Stimulated activated CD4-positive, alpha-beta T cell treated with anti-CD3 and anti-CD28 coated beads, Interleukin-4, amount 100 ng/mL, for 1 hour (primary cell): ENCODE results near the gene KLF6.
A peak's percentile ranks its signal among the peaks of the same experiment; 100 is the strongest.

Source experiments
- DNase-seq: peaks from one replicate; pipeline ENCODE4 v3.0.0-alpha.2; 2020

Gene KLF6

DNA sequence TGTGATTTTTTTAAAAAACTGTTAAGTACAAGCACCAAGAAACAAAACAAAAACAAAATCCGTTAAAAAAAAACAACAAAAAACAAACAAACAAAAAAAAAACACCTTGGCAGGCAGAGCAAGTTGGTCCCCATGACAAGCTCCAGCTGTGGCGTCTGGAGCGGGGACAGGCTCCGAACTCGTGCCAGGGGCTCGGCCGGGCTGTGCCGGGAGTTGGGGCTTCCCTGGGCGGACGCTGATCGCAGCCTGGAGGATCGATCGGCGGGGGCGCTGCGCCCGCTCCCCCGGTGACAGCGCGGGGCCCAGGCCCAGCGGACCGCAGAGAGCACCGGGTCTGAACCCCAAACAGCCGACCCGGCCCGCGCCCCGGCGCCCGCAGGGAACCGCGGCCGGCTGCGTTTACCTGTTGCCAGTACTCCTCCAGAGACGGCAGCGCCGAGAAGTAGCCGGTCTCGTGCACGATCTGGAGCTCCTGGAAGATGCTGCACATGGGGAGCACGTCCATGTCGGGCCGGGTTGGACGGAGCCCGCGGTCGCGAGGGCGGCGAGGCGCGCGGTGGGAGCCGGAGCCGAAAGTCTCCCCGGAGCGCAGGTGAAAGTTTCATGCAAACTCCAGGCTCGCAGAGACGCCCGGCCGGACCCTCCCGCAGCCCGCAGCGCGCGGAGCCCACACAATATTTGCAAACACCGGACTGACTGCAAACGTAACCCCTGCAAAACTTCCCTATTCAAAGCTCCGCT is at the start of gene KLF6:
Gene KLF6, minus strand, starts transcription at position 700 of the 741 bp plus-strand sequence. Its CDS starts 195 bp downstream, at position 505.
- DNase-seq: peak; percentile 51

DNA sequence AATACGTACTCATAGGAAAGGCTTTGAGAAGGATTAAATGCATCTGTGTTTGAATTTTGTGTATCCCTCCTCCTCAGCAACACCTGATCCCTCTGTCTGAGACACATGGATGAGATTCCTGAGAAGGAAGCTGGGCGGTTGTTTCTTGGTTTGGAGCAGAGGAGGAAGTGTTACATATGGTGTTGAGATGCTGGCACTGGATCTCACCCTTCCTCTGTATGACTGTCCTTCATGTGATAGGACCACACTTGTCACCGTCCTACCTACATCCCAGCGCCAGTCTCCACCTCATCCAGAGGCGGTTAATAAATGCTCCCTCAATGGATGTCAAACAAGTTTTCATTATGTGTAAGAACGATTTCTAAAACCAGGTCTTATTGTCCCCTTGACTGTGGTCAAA is 49.4 kb upstream of the KLF6 start:
- DNase-seq: no peak

DNA sequence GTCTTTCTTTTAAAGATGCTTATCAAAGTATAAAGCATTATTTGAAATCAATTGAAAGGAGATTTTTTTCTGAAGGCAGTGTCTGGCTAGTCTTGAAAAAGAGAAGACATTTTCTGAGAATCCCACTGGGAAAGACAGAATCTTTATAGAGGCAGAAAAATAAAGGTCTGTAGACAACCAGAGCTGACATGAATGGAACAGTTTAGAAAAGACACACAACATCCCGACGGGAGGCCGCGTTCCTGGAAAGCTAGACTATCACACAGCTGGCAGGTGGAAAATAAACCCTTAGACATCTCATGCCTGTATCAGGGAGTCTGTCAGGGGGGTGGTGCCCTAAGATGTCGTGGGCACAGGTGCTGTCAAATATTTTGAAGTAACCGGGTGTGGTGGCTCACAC is 48.0 kb upstream of the KLF6 start:
- DNase-seq: no peak

DNA sequence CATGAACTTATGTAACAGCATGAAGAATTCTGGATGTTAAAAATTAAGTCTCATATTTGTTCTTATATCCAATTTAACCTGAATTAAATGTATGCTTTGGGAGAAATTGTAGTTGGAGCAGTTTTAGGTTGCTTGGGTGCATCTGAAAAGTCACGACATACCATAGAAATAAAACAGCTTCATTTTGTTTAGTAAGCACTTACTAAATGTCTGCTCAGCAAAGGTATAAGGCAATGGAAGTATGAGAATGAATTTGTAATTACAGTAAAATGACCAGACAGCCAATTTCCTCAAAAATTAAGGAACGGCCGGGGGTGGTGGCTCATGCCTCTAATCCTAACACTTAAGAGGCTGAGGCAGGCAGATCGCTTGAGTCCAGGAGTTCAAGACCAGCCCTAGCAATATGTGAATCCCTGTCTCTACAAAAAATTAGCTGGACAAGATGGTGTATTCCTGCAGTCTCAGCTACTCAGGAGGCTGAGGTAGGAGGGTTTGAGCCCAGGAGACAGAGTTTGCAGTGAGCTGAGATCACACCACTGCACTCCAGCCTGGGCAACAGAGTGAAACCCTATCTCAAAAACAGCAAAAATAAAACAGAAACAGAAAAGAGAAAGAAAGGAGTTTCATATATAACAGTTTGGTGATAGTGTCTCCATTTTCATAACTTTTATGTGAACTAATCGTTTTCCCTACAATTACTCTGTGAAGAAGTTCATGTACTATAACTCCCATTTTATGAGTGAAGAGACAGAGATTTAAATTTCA is 47.2 kb upstream of the KLF6 start:
- no peak for DNase-seq

DNA sequence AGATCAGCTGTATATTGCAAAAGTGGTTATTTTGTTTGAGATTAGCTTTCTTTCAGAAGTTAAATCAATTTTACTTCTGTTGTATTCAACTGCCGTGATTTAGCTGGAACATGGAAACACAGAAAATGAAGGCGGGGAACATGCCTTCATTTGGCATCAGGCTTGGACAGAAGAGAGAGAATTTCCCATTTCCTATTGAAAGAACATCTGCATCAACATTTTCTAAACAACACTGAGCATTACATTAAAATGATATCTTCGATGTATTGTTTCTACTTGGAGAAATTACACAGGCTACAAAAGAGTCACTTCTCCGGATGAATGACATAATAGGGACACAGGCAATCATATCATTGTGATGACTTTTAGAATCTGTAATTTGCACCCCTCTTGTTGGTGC is 46.6 kb upstream of the KLF6 start:
- DNase-seq: no peak

DNA sequence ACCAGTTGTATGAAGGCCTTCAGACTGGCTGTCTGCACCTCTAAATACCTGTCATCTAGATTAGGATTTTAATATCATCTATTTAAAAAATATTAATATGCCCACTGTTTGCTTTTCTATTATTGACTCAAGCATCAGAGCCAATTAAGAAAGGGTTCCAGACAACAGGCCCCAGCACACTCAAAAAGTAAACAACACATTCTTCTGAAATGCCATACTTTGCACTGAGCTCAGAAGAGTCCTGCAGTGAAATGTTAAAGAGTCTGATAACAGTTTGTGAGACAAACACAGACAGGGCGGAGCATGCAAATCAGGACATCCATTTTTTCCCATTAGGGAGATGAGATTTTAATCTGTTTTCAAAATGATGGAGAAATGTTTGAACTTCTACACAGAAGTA is 45.9 kb upstream of the KLF6 start:
- DNase-seq: no peak

DNA sequence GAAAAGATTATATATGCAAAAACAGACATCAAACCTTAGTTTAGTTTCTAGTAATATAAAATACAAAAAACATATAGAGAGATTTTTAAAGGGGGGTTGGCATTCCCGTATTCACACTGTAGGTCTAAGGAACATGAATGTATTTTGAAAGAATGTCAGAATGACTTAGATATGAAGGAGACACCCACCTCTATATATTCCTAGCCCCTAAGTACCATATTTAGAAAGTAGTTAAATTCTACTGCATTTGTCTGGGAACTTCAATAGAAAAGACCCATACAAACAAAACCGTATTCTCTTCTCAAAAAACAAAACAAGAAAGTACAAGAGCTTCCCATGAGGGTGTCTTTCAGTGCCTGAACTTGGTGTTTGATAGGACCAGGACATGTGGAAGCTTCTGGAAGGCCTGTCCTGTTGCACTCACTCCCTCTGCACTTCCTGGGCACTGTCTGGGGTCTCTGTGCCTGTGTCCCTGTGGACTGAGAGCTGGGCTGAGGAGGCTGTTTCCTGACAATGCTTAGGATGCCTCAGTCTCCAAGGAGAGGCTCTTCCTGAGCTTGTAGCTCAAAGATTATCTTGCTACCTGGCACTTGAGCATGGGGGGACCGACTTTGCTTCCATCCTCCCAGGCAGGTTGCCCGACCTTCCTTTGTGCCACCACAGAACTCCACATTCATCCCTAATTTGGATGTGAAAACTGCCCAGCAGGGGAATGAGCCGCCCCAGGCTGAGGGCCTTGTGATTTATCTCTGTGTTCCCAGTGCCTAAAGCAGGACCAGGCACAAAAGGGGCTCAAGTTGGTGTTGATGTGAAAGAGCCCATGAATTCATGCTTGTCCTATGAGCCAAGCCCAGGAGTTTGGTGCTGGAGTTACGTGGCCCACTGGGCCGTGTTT is 44.4 kb upstream of the KLF6 start:
- no peak for DNase-seq

DNA sequence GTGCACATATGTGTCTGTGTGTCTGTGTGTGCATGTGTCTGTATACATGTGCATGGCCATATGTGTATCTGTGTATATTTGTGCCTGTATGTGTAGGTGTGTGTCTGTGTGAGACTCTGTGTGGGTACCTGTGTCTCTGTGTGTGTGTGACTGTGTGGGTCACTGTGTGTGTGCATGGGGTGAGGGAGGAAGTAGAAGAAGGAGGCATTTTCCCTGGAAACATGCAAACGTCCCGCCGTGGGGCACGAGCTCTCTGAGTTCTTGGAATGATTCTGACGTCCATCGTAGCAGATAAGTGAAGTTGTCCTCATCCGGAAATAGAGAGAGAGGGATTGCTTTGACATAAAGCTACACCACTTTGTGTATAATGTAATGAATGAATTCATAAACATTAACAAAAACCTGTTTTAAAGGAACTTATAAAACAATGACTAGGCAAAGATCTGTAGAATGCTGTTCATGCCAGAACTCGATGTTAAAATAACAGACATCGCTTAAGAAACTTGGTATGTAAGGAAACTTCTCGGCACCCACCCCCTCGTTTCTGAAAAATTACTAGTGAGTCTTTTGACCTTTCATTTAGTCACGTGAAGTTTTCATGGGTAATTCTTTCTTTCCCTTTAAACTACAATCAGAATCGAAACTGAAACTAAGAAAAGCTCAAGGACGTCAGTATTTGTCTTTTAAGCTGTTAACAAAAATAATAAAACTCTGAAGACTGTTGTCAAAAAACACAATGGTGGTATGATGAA is 43.6 kb upstream of the KLF6 start:
- DNase-seq: peak; percentile 46

DNA sequence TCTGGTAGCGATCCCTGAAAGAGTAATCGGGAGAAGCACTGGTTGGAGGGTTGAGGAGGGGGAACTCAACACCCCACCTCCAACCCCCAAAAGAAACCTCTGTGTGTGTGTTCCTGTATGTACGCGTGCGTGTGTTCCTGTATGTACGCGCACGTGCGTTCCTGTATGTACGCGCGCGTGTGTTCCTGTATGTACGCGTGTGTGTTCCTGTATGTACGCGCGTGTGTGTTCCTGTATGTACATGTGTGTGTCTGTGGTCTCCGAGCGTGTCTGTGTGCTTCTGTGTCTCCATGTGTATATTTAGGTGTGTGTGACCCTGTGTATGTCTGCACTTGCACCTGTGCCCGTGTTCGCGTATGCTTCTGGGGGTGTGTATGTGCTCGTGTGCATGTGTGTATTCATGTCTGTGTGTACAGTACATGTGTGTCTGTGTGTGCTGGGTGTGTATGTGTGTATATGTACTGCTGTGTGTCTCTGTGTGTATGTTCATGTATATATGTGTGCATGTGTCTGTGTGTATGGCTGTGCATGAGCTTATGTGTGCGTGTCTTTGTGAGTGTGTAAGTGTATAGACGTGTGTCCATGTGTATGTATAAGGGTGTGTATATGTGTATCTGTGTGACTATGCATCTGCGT is 42.9 kb upstream of the KLF6 start:
- DNase-seq: no peak

DNA sequence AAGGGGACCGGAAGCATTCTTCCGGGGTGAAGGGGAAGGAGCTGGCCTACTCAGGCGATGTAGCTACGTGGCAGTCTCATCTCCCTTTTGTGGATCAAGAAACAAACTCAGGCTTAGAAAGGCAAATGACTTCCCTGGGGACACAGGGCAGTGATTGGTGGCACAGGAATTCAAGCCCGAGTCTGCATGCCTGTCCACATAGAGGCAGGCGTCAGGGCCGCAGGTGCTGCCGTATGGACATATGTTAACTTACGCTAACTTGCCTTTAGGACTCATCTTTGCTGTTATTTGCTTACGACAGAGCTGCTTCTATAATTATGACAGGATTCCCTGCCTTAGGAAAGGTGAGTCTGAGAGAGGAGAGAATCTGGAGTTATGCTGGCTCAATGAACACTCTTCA is 42.3 kb upstream of the KLF6 start:
- DNase-seq: no peak

DNA sequence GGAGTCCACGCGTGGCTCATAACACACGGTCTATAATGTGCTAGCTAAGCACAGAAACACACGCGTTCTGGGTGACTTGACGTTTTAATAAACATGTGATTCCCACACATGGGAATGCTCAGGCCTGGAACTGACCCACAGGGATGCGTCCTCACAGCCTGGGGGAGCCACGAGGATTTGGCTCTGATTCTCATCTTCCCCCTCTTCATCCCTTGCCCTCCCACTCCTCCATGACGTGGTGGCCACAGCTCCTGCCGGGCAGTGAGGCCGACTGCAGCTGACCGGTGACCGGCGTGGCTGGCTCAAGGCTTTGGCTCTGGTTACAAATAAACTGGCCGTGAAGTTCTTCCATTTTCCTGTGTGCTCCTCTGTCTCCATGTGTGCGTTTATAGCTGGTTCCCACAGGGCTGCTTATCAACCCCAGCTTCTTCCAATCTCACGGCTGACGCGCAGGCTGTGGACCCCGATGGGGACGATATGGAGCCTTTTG is 40.9 kb upstream of the KLF6 start:
- no peak for DNase-seq

DNA sequence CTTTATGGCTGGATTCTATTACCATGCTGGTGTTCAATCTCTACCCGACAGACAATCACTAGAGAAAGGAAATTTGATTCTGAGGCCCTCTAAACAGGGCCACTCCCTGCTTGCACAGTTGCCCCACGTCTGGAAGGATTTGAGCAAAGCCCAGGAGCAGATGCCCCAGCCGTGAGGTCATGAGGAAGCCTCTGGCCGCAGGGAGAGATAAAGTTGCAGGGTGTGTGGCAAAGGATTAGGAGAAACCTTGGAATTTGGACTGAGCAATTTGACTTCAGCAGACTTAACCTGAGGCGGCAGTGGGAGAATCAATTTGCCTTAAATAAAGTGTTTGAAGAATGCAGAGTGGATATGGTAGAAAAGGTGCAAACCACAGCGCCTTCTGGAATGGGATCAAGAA is 40.2 kb upstream of the KLF6 start:
- DNase-seq: no peak

DNA sequence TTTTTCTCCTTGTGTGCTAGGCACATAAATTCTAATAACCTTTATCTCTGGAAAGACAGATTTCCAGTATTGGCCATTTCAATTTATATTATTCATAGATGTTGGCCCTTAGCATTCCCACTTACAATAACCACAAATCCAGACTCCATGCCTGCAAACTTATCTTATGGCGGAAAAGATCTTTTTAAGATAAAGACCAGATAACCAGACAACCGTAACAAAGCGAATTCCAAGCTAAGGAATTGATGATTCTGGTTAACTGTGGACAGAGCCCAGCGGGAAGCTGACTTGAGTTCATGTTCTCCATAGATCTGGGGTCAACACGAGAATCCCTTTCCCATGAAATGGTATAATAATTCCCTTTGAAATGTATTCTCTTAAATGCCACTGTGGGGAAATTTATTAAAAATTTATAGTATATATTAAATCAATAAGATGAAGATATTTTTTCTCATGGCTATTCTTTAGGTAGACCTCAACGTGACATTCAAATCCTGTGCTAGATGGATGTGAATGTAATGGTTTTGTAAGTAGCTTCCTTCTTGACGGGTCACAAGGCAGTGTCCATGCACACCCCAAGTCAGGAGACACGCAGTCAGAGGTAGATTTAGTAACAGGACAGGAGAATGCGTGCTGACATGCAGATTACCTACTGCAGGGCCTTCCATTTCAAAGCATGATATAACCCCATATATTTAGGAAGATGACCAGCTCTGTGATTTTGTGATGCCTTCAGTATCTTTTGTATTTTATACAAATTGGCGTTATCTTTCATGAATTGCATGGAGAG is 37.7 kb upstream of the KLF6 start:
- DNase-seq: no peak

DNA sequence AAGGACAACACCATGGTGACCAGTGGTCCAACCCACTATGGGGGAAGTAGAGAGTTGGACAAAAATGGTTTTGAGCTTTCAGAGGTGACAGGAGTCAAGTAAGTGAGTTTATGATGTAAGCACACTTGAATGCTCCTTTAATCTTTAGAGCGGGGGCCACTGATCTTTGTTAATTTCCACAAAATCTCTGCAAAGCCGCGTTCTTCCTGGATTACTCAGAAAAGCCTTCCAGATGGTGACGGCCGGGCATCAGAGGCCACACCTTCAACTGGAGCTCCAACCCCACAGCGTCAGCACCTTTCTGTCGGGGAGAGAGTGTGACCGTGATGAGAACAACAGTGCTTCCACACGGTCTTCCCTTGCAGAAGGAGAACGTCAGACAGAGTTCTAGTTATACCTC is 35.2 kb upstream of the KLF6 start:
- DNase-seq: no peak

DNA sequence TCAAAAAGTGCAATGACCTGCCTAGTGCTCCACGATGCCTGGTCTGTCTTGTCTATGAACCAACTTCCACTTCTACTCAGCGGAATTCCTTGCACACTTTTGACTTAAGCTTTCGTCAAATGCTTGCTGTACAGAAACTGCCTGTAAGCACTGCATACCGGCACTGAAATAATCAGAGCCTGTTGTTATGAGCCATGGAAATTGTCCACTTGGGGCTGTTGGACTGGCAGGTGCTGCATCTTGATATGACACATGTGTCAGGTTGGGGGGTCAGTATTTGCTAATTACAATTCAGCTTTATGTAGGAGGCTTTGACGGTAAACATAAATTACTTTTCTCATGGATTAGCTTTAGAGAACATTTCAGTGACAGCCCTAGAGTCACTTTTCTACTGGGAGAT is 32.0 kb upstream of the KLF6 start:
- DNase-seq: no peak

DNA sequence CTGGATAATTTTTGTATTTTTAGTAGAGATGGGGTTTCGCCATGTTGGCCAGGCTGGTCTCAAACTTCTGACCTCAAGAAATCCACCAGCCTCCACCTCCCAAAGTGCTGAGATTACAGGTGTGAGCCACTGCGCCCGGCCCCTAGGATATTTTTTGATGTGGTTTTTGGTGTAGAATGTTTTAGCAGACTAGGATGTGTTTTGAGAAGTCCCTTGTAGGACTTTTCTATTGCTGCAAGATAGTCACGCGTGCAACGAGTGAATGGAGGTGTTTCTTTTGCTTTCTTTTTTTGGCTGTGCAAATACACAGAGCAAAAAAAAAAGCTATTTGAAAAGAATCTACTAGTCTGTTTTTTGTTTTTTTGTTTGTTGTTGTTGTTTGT is 29.8 kb upstream of the KLF6 start:
- no peak for DNase-seq

DNA sequence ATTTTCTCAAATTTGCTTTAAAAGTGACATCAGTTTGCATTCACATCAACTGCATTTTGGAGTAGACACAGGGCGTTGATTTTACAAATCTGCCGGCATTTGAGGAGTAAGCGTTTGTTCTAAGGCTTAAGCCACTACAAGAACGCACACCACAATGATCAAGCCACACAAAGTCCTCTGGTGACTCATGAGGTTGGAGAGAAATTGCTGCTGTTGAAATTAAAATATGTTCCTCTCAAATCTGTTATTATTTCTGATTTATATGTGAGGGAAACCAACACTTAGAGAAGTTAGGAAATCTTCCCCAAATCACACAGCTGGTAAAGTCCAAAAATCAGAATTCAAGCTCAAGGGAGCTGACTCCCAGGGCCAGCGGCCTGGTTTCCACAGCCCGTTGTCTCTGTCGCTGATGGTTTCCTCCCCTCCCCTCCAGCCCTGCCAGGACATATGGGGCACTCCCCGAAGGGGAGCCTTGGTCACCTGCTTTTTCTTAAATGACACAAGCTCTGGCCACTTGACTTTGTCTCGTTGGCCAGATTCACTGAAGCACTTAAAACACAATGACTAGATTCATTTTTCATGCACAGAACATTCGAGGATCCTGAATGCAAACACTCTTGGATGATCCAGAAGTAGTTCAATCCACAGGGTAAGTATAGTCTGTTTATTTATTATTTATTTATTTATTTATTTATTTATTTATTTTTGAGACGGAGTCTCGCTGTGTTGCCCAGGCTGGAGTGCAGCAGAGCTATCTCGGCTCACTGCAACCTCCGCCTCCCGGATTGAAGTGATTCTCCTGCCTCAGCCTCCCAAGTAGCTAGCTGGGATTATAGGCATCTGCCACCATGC is 29.2 kb upstream of the KLF6 start:
- DNase-seq: no peak

DNA sequence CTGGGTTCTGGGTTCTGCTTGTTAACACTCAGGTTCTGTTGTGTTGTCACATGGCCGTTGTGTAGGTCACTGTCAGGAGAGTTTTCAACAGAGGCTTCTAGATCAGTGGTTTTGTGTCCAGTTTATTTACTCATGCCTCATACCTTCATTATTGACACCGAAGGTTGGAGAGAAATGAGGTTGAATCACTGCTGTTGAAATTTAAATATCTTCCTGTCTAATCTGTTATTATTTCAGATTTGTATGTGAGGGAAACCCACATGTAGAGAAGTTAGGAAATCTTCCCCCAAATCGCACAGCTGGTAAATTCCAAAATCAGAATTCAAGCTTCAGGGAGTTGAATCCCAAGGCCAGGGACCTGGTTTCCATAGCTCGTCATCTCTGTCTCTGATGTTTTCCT is 28.3 kb upstream of the KLF6 start:
- no peak for DNase-seq

DNA sequence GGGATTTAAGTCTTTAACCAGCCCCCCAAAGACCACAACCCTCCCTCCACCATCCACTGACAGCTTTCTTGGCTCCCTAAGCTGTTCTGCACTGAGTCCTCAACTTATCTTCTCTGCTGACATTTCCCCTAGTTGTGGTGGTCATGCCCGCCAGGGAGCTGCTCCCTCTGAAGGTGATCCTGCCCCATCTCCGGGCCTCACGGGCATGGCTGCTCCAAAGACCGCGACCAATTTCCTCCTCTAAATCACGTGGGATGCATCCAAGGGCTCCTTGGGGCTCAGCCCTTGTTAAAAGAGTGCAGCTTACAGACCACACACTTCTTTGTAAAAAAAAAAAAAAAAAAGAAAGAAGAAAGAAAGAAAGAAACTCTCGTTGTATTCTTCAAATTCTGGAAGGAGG is 27.1 kb upstream of the KLF6 start:
- no peak for DNase-seq

DNA sequence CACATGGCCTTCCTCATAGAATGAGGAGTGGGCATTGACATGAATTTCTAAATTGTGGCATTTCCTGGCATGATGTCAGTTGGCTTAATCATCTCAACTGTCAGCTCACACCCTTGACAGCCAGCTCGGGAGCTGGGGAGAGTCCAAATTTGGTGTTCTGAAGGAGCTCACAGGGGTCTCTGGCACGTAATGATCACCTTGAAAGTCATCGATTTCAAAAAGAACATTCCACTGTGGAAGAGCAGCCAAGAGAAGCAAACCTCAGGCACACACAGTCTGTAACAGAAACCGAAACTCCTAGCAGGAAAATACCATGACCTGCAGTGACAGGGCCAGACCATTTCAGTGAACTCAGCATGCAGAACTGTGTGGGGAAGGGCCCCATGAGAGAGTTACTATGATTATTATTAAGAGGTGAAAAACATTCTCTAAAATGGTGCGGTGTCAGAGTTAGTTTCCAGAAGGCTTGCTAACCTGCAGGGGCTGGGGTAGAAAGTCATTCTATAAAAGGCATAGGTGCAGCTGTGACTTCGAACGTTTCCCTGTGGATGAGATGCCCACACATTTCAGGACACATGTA is 26.4 kb upstream of the KLF6 start:
- peak; percentile 37 for DNase-seq
